C4-2B (cell line): ENCODE results near the gene HSD11B1.

Experiments used
- CTCF ChIP-seq: fragments of 450-650 bp; conservative IDR thresholded peaks from 2 replicates; pipeline ENCODE4 v1.5.1; 2017; ENCODE audit warnings: mild to moderate bottlenecking
- ZFX ChIP-seq: fragments of 450-650 bp; IDR thresholded peaks from 2 replicates; pipeline ENCODE4 v1.6.1; 2017

DNA sequence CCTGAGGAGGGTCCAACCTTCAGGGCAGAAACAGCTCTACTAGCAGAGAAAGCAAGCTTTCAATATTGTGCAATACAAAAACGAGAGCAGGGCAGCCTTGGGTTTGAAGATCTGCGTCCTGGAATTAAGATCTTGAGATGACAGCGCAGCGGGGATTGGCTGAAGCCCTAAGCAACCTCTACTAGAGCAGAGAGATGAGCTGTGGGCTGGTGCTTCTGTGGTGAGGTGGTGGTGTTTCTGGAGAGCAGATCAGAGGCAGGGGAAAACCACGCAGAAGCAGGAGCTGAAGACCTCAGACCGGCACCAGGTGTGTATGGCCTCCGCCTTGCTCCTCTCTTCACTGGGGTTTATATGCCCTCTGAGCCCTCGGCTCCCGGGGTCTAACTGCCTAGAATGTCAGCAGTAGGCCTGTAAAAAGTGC lies 63.7 kb downstream of the HSD11B1 start:
- TF ChIP-seq CTCF (no peak), ZFX (no peak)
